Measurements from ENCODE around the gene SEMA4B. TPM values are rescaled to one million over a fixed set of nuclear protein-coding genes. Genes with fewer than 3 reads are reported as not detected.

SEMA4B gene
- total and polyA plus RNA-seq, 2 of the 8 experiments (the other 6 are each of a cell fraction or from before 2014, with no cell fraction given) = 42.7 to 43.0 TPM

- Histone ChIP-seq H3K56ac (replicated peaks; ENCODE audit: insufficient read length, low read depth, low read length) (no peak overlapping the region), H3K23me2 (ENCODE audit: low read depth, low read length) (peaks cover 10% of the 10 kb centered on the region), H3K4me3 (ENCODE audit: extremely low read depth in 1 of 4, insufficient read depth in 2 of 4, low read depth in 3 of 4, low read length in 4 of 4) (no peak overlapping the region), H3K14ac (ENCODE audit: insufficient read length) (no peak overlapping the region), H3K18ac (ENCODE audit: extremely low read depth, low read length) (no peak overlapping the region), H3K79me1 (ENCODE audit: low read depth, low read length) (no peaks in the 10 kb centered on the region), H2BK15ac (ENCODE audit: low read length) (no peak overlapping the region), H3K4me2 (ENCODE audit: insufficient read depth in 1 of 2, low read depth in 2 of 2, low read length in 2 of 2) (no peak overlapping the region), H2BK12ac (ENCODE audit: low read depth, low read length) (no peak overlapping the region), H2BK120ac (replicated peaks; ENCODE audit: low read depth, low read length) (no peak overlapping the region), H3K4me1 (replicated peaks in 1 of 4; ENCODE audit: control insufficient read depth in 3 of 4, insufficient read depth in 4 of 4, low read length in 3 of 4) (peaks cover 0 to 11% (median 4%) of the 10 kb centered on the region in 4 experiments; a peak in 5 of 7 replicates), H3K79me2 (ENCODE audit: control insufficient read depth in 1 of 2, insufficient read depth in 2 of 2, low read length in 2 of 2) (peaks cover 8 to 21% of the 10 kb centered on the region in 2 experiments), H2AK5ac (ENCODE audit: low read depth, low read length) (no peak overlapping the region), H2AFZ (ENCODE audit: low read length) (no peak overlapping the region), H4K20me1 (replicated peaks in 1 of 2; ENCODE audit: control insufficient read depth in 1 of 2, insufficient read depth in 2 of 2, low read length in 2 of 2) (no peaks in the 10 kb centered on the region), H3K4ac (replicated peaks; ENCODE audit: insufficient read length, low read depth, low read length) (no peak overlapping the region), H3K27ac (ENCODE audit: low read depth, low read length) (no peak overlapping the region), H4K91ac (replicated peaks; ENCODE audit: insufficient read length, low read length) (no peak overlapping the region), H3K23ac (ENCODE audit: insufficient read length) (no peak overlapping the region), H3K27me3 (replicated peaks in 1 of 4; ENCODE audit: control insufficient read depth in 3 of 4, extremely low read depth in 1 of 4, insufficient read depth in 3 of 4, low read length in 3 of 4) (no peaks in the 10 kb centered on the region), H3K9me3 (ENCODE audit: insufficient read depth in 2 of 2, low read depth in 1 of 2, low read length in 1 of 2) (no peaks in the 10 kb centered on the region), H2BK5ac (ENCODE audit: low read depth, low read length) (no peak overlapping the region), H3K9ac (replicated peaks in 1 of 4; ENCODE audit: extremely low read depth in 1 of 4, low read depth in 3 of 4, low read length in 3 of 4) (no peak overlapping the region), H4K8ac (ENCODE audit: extremely low read depth, insufficient read depth, low read length) (no peak overlapping the region), H4K5ac (ENCODE audit: insufficient read length, low read depth, low read length) (no peak overlapping the region), H3K36me3 (ENCODE audit: control insufficient read depth in 2 of 4, insufficient read depth in 4 of 4, low read length in 3 of 4) (peaks cover 0 to 4% (median 0%) of the 10 kb centered on the region in 4 experiments; a peak in 2 of 8 replicates), H2BK20ac (ENCODE audit: low read length) (no peak overlapping the region)
- ChIA-PET CTCF (ENCODE audit: partially characterized antibody) (interaction anchor here (0.6 to 2.4 kb wide), 7 partner anchors 10 to 203 kb away, joined by 3 to 10 read pairs (median 4); partner anchors contain the start of genes CIB1, GDPGP1 and TTLL13), POLR2A (ENCODE audit: partially characterized antibody) (interaction anchor here (1.1 to 1.7 kb wide), 4 partner anchors 9 to 29 kb away, joined by 4 to 7 read pairs (median 4); partner anchors contain the start of genes CIB1 and GDPGP1)
- WGBS, 2 experiments (ENCODE audit: extremely low coverage in 1 of 2, insufficient coverage in 1 of 2, insufficient read length in 1 of 2, insufficient replicate concordance in 2 of 2, low coverage in 1 of 2, low lambda C conversion rate in 2 of 2, missing lambda C conversion rate in 1 of 2) = 84% methylated on average over 5 of the region's 5 CpGs; no CpG with 5 or more reads in 1 of the 2 experiments
- FAIRE-seq = no peak
- DNase-seq (ENCODE audit: low read depth in 1 of 2, low spot score in 2 of 2) = no peak
- no peak for TF ChIP-seq SRF (IDR thresholded peaks at IDR 0.05; ENCODE audit: low read depth, low read length)
- TF ChIP-seq JUN (IDR thresholded peaks at IDR 0.05; ENCODE audit: low read depth, low read length) = no peak
- no peak for TF ChIP-seq SUZ12 (IDR thresholded peaks at IDR 0.05; ENCODE audit: low read length)
- TF ChIP-seq KDM4A (IDR thresholded peaks at IDR 0.05; ENCODE audit: low read depth, low read length, severe bottlenecking) = no peak
- no peak for TF ChIP-seq HDAC2 (IDR thresholded peaks at IDR 0.05; ENCODE audit: borderline replicate concordance in 1 of 2, low read depth in 2 of 2, low read length in 2 of 2)
- no peak for TF ChIP-seq BRCA1 (IDR thresholded peaks at IDR 0.05; ENCODE audit: low read depth, low read length)
- TF ChIP-seq HDAC6 (IDR thresholded peaks at IDR 0.05; ENCODE audit: low read depth, low read length) = no peak
- no peak for TF ChIP-seq CBX5 (IDR thresholded peaks at IDR 0.05; ENCODE audit: low read depth, low read length)
- no peak for TF ChIP-seq RAD21 (IDR thresholded peaks at IDR 0.05 in 1 of 2, conservative IDR thresholded peaks at IDR 0.05 in 1 of 2; ENCODE audit: low read depth in 2 of 2, low read length in 2 of 2)
- TF ChIP-seq FOSL1 (IDR thresholded peaks at IDR 0.05; ENCODE audit: insufficient read depth, low read depth, low read length) = no peak
- TF ChIP-seq GTF2F1 (IDR thresholded peaks at IDR 0.05; ENCODE audit: borderline replicate concordance, low read depth, low read length) = no peak
- no peak for TF ChIP-seq BCL11A (IDR thresholded peaks at IDR 0.05; ENCODE audit: low read depth in 2 of 2, low read length in 2 of 2)
- no peak for TF ChIP-seq RNF2 (IDR thresholded peaks at IDR 0.05; ENCODE audit: borderline replicate concordance, low read depth, low read length, missing control alignments, poor library complexity, severe bottlenecking)
Measured at GRCh38 chr15:90262426-90262825, 61.3 kb downstream of the SEMA4B start.
